Osteoblast (primary cell): ENCODE measurements around the gene TRIP11. TPM values are rescaled to one million over a fixed set of nuclear protein-coding genes. Genes with fewer than 3 reads are reported as not detected.

ENCODE experiments used
- DNase-seq: peaks from one replicate; pipeline ENCODE4 v3.0.0; 2011; ENCODE audit warnings: low spot score, mixed read lengths; ENCODE audit not compliant: insufficient read length; ENCODE audit errors: missing footprints
- H2AFZ ChIP-seq: 2 replicates; pipeline ENCODE4 v1.6.0; 2011; ENCODE audit warnings: mild to moderate bottlenecking, low read length
- H3K27ac ChIP-seq: 2 replicates; pipeline ENCODE4 v1.5.1; 2011; ENCODE audit warnings: mild to moderate bottlenecking, low read depth, low read length, moderate library complexity
- H3K27me3 ChIP-seq: 2 replicates; pipeline ENCODE4 v1.6.0; 2012; ENCODE audit warnings: mild to moderate bottlenecking, control low read depth, inconsistent platforms, low read length, moderate library complexity; ENCODE audit not compliant: insufficient read depth
- H3K36me3 ChIP-seq: 2 replicates; pipeline ENCODE4 v1.5.1; 2011; ENCODE audit warnings: mild to moderate bottlenecking, low read length, control low read depth, moderate library complexity; ENCODE audit not compliant: insufficient read depth
- H3K4me1 ChIP-seq: 2 replicates; pipeline ENCODE4 v1.5.1; 2011; ENCODE audit warnings: mild to moderate bottlenecking, low read length, control low read depth, moderate library complexity; ENCODE audit not compliant: insufficient read depth
- H3K4me2 ChIP-seq: 2 replicates; pipeline ENCODE4 v1.6.0; 2011; ENCODE audit warnings: mild to moderate bottlenecking, low read length; ENCODE audit not compliant: insufficient read depth
- H3K4me3 ChIP-seq: fragments of 200-600 bp; sonication (generic); 3 replicates; pipeline ENCODE4 v1.5.1; 2012; ENCODE audit warnings: mild to moderate bottlenecking, low read length, inconsistent platforms; ENCODE audit not compliant: insufficient read depth
- H3K79me2 ChIP-seq: 2 replicates; pipeline ENCODE4 v1.6.0; 2012; ENCODE audit warnings: mild to moderate bottlenecking, low read length, control low read depth, inconsistent platforms; ENCODE audit not compliant: insufficient read depth
- H3K9me3 ChIP-seq: 2 replicates; pipeline ENCODE4 v1.5.1; 2011; ENCODE audit warnings: low read depth, low read length, control low read depth
- H4K20me1 ChIP-seq: 2 replicates; pipeline ENCODE4 v1.6.0; 2012; ENCODE audit warnings: mild to moderate bottlenecking, low read length, control low read depth; ENCODE audit not compliant: insufficient read depth
- CTCF ChIP-seq: IDR thresholded peaks from 2 replicates; pipeline ENCODE4 v1.5.1; 2011; ENCODE audit warnings: mild to moderate bottlenecking, low read depth, low read length, moderate library complexity; ENCODE audit errors: extremely low read depth
- total RNA-seq: library from RNA; depleted of rRNA; stranded (reverse); fragments of >200 nt; gene quantifications from 2 replicates; pipeline ENCODE4 v1.2.3, GENCODE V29; 2012

Gene TRIP11
- total RNA-seq, 1 donor = 38.0 TPM

- Histone ChIP-seq H3K4me3 (no peak overlapping the region), H4K20me1 (no peaks in the 10 kb centered on the region), H3K36me3 (no peaks in the 10 kb centered on the region), H3K27ac (no peak overlapping the region), H3K79me2 (no peaks in the 10 kb centered on the region), H3K4me2 (no peak overlapping the region), H3K4me1 (peaks cover 15% of the 10 kb centered on the region), H3K9me3 (no peaks in the 10 kb centered on the region), H3K27me3 (no peaks in the 10 kb centered on the region), H2AFZ (no peak overlapping the region)
- peak; percentile 39 for DNase-seq
- TF ChIP-seq CTCF = no peak
Measured at GRCh38 chr14:91918186-91918883, 121.5 kb downstream of the TRIP11 start.

Other genes with a start within 250 kb of the TRIP11 start
- gene TC2N, start 172.5 kb downstream of the TRIP11 start, total RNA-seq = under 0.01 and 0.29 TPM in 2 replicates
- gene FBLN5, start 92.4 kb downstream of the TRIP11 start, total RNA-seq = 22.1 and 27.7 TPM in 2 replicates
- gene ATXN3, start 66.5 kb upstream of the TRIP11 start, total RNA-seq = 24.6 and 28.9 TPM in 2 replicates
- 146 and 150 TPM in 2 replicates for gene NDUFB1, start 81.6 kb upstream of the TRIP11 start, total RNA-seq
- 38.9 and 47.8 TPM in 2 replicates for gene CPSF2, start 81.9 kb upstream of the TRIP11 start, total RNA-seq